Fibroblast of skin of right quadriceps (primary cell): Measurements from ENCODE around the gene NEUROG2.
"Not testable (repeated sequence)": the region's sequence is repeated elsewhere in the genome, so short reads cannot be mapped to it uniquely, and the experiment has no call there.

Experiments used
- DNase-seq: peaks from one replicate; pipeline ENCODE4 v3.0.0-alpha.2; 2013

Gene NEUROG2

DNA sequence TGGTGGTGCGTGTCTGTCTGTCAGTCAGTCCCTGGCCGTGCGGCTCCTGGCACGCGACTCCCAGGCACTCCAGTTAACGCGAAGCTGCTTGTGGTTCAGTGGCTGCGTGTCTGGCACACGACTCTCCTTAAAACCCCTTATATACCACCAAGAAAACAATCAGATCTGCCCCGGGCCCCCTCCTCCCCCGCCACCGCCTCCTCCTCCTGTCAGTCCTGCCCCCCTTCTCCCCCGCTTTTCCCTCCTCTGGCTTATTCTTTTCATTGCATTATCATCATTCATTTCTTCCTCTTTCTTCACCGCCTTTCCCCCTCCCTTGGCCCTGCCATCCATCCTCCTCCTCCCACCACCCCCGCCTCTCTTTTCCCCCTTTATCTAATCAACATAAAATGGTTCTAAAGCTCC lies at the start of gene NEUROG2:
NEUROG2 (minus strand) TSS at position 115 of the 405 bp plus-strand sequence. CDS start 705 bp downstream, outside the sequence.
- DNase-seq, result no peak

DNA sequence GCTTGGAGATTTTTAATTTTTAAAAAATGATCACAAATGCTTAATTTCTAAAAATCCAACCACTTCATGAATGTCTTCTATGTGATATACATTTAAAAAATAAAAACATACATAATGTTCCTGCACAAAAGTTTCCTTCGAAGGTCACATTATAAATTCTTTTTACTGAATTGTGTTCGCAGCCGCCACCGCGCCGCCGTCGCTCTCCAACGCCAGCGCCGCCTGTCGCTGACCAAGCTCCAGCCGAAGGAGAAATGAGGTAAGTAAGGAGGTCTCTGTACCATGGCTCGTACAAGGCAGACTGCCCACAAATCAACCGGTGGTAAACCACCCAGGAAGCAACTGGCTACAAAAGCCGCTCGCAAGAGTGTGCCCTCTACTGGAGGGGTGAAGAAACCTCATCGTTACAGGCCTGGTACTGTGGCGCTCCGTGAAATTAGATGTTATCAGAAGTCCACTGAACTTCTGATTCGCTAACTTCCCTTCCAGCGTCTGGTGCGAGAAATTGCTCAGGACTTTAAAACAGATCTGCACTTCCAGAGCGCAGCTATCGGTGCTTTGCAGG lies 48.8 kb upstream of the NEUROG2 start:
- DNase-seq, result no peak

DNA sequence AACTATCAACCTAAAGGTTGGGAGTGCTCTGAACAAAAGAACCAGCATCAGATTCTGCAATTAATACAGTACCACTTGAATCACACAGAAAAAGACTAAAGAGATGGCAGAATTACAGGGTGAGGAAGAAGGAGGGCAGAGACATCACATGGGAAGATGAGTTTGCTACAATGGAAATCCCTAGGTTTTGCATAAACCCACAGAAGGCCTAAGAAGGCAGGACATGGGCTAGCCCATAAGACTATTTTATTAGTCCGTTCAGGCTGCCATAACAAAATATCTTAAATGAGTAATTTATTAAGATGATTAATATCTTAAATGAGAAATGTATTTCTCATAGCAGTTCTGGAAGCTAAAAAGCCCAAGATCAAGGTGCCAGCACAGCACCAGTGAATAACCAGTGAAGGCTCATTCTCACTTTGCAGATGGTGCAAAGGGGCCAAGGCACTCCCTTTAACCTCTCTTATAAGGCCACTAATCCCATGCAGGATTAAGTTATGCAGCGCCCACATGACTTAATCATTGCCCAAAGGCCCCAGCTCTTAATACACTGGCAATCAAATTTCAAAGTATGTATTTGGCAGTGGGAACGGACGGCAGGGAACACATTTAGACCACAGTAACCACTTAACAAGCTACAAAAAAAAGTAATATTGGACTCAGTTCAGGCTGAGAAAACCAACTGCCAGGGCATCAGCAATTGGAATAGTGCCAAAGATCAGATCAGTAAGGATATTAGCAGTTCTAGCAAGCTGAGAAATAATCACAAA lies 47.6 kb upstream of the NEUROG2 start:
- DNase-seq, result no peak

DNA sequence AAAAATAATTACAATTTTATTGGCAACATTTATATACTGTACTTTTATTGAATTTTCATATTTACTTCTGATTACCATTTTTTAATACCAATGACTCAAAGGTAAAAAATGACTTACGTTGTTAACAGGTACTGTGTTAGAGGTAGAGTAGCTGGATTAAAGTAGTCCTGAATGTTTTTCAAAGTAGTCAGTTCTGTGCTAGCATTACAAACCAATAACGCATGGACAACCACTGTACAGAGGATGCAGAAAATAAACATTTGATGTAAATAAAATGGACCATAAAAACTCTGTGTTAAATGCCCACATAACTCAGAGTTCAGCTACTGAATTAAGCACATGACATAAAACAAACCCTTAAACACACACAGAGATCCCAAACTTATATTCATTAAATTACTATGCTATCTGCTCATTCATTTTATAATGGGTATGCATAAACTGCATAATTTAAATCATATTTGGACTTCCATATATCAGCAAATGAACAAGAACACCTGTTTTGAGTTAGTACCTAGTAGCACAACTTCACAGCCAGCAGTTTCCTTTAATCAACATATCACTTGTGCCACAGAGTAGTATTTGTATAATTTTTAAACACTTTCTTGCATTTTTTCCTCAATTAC lies 46.4 kb upstream of the NEUROG2 start:
- no peak for DNase-seq

DNA sequence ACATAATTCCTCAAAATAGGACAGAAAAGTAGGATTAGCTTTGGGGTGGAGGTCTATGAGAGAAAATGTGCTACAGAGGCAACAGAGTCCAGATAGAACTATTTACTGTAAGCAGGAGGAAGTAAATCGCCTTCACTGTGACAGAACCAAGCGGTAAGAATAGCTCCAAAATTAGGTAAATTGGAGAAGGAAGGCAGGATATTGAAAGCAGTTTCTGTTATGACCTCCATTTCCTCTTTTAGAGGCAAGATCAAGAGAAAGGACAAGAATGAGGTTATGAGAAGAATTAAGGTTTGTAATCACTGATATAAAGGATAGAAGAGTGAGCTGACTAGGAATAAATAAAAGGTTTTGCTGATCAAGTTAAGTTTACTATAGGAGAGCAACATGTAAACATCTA lies 44.1 kb upstream of the NEUROG2 start:
- DNase-seq, result no peak

DNA sequence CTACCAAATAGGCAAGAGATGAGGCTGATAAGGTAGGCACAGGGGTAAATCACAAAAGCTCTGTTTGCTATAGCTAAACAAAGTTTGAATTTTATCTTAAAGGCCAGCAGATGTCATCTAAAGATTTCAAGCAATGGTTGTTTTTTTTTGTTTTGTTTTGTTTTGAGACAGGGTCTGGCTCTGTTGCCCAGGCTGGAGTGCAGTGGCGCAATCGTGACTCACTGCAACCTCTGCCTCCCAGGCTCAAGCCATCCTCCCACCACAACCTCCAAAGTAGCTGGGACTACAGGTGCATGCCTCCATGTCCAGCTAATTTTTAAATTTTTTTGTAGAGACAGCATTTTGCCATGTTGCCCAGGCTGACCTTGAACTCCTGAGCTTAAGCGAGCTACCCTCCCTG lies 43.1 kb upstream of the NEUROG2 start:
- no peak for DNase-seq

DNA sequence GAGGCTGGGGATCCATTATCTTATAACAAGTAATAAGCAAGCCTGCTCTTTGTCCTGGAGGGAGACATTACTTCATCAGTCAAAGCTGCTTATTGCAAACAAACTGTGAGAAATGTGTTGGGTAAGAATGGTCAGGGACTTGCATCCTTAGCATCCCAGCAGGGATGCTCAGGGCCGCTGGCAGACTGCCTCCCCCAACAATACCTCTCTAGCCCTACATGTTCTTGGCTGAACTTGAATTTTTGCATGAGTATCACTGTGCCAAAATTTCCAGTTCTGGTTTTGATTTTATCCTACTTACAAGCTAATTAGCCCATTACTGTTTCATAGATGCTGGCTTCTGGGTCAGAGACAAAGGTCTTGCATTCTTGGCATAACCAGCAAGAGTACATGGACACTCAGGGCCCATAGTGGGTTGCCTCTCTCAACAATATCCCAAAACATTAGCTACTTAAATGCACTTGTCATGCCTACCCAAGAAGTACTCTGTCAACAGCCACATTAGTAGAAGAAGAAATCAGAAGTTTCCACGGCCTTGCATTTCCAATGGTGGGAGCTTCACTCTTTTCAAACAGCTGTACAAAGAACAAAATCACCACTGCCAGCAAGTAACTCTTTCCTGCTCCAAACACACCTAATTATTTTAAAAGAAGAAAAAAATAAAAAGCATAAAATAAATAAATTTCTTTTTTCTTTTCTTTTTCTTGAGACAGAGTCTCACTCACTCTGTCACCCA lies 41.9 kb upstream of the NEUROG2 start:
- DNase-seq, result no peak

DNA sequence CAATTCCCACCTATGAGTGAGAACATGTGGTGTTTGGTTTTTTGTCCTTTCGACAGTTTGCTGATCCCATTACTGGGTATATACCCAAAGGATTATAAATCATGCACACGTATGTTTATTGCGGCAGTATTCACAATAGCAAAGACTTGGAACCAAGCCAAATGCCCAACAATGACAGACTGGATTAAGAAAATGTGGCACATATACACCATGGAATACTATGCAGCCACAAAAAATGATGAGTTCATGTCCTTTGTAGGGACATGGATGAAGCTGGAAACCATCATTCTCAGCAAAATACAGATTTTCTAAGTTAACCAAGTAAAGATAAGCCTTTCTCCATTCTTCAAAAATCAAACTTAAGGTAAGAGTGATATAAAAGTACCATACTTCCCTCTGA lies 38.3 kb upstream of the NEUROG2 start:
- DNase-seq, result not testable (repeated sequence)

DNA sequence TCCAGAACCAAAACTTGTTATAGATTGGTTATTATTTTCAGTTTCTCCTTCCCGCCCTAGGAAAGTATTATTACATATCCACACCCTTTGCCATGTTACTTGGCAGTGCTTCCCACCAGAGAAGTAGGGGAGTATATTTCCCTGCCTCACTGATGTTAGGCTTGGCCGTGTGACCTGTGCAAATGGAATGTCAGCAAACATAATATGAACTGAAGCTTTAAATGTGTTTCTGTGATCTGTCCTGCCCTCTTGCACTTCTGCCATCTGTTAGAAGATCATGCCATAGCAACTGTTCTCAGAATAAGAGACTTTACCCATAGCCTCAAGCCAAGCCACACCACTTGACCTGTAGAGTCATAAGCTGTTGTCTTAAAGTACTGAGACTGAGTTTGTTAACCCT lies 36.7 kb upstream of the NEUROG2 start:
- peak; percentile 50 for DNase-seq

DNA sequence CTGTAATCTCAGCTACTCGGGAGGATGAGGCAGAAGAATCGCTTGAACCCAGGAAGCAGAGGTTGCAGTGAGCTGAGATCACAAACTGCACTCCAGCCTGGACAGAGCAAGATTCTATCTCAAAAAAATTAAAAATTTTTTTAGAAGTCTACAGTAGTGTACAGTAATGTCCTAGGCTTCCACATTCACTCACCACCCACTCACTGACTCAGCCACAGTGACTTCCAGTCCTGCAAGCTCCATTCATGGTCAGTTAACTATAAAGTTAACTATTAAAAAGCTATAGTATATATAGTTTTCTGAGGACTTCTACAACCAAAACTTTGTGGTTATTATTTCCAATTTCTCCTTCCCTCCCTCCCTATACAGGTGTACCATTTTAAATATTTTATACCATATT lies 34.7 kb upstream of the NEUROG2 start:
- peak; percentile 54 for DNase-seq

DNA sequence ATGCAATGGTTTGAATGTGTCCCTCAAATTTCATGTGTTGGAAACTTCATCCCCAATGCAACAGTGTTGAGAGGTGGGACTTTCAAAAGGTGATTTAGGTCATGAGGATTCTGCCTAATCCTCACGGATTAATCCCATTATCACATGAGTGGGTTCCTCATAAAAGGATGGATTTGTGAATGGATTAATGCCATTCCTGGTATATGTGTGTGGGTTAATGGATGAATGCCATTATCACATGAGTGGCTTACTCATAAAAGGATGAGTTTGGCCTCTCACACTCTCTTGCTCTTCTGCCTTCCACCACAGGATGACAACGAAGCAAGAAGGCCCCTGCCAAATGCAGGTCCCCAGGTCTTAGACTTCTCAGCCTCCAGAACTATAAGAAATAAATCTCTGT lies 30.5 kb upstream of the NEUROG2 start:
- DNase-seq, result no peak

DNA sequence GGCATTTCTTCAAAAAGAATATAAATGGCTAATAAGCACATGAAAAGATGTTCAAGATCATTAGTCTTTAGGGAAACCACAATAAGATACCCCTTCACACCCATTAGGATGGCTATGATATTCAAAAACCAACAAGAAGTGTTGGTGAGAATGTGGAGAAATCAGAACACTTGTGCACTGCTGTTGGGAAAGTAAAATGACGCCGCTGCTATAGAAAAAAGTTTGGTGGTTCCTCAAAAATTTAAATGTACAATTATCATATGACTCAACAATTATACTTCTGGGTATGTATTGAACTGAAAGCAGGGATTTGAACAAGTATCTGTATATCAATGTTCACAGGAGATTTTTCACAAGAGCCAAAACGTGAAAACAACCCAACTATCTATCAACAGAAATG lies 29.4 kb upstream of the NEUROG2 start:
- DNase-seq, result no peak

DNA sequence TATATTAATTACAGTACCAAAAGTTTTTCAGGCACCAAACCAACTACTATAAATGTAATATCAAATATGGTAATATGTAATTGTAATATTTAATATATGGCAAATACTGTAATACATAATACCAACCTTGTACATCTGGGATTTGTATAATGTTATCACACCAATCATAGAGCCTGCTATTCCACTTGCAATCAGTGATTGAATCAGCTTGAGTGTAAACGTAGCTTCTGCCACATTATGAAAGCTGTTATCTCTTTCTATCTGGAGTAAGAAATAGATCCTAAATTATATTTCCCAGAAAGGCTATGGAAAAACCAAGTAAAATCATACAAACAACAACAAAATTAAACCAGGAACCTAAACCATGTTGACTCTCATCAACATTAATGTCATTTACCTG lies 24.7 kb upstream of the NEUROG2 start:
- no peak for DNase-seq

DNA sequence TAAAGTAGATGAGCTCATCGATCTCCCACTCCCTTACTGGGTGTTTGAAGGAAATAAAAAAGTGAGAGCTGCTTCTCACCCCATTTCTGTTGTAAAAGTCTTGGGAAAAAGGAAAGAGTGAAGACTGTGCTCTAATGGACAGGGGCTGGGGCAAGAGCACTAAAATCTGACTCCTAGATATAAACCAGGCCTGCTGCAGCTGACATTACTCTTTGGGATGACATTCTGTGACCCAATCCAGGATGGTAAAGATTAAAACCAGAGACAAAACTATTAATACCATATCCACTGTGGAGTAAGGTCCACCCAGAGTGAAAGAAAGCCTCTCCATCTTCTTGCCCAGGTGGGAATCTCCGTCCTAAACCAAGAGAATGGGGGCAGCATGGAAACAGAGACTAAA lies 20.1 kb upstream of the NEUROG2 start:
- no peak for DNase-seq

DNA sequence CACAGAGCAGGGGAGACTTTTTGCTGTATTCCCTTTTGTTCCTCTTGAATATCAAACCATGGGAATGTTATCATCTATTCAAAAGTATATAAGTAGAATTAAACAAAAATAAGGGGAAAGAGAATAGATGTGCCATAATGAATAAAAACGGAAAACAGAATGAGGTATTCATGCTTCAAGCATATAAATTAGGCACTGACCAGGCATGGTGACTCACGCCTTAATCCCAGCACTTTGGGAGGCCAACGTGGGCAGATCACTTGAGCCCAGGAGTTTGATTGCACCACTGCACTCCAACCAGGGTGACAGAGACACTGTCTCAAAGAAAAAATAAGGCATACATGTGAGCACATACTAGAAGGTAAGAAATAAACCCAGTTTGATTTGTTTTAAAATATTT lies 16.3 kb upstream of the NEUROG2 start:
- no peak for DNase-seq

DNA sequence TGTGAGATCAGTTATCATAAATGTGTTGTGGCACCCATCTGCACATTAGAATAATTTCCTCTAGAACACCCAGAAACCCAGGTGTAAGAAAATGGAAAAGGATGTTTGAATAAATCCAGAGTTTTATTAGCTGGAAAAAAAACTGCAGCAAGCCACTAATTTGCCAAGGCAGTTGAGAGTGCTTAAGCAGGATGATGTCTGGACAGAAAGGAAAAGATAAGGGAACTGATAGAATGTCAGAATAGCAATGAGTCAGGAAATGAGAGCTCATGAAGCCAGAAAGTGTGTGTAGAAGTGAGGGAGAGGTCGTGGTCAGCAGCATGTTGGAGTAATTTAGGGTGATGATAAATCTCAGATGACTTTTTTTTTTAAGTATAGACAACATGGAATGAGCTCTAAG lies 15.2 kb upstream of the NEUROG2 start:
- no peak for DNase-seq

DNA sequence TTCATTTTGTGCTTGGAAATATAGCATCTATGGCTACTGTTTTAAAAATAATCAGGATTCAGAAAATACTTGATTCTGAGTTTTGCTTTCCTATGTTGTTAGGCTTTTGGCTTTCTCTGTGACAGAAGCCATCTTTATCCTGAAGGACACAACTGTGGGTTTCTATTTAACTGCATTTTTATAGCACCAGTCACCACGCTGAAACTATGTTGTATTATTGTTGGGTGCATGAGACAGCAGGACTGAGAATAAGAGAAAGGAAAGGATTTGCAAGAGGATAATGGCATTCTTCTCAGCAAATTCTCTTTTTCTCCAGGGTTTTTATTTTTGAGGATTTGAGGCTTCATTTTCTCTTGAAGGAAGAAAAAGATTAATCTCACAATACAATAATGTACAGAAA lies 10.1 kb upstream of the NEUROG2 start:
- no peak for DNase-seq

DNA sequence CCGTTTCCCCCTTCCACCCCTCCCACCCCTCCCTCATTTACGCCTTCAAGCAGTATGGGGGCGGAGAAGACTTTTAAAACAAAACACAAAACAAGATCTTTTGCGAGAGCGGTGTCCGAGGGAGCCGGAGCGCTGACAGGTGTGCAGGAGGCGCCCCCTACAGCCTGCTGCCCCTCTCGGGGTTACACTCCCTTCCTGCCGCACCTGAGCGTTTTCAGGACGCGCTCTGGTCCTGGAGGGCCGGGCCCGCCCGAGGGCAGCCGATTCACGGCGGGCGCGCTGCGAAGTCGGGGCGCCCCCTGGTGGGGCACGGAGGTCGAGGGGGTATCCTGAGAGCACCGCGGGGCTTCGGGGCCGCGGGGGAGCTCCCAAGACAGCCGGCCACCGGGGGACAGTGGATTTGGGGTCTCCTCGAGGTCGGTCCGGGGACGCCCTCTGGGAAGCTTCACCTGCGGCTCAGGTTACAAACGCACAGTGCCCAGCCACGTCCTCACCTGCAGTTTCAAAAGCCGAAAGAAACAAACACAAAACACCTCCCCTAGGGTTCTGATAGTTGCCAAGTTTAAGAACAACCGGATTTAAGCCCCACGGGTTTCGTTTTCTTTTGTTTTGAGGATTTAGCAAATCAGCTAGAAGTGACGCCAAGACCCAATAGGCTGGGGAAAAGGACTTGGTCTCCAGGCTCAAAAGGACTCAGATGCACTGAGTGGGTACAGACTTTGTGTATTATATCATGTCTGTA lies 8.0 kb upstream of the NEUROG2 start:
- DNase-seq, result no peak

DNA sequence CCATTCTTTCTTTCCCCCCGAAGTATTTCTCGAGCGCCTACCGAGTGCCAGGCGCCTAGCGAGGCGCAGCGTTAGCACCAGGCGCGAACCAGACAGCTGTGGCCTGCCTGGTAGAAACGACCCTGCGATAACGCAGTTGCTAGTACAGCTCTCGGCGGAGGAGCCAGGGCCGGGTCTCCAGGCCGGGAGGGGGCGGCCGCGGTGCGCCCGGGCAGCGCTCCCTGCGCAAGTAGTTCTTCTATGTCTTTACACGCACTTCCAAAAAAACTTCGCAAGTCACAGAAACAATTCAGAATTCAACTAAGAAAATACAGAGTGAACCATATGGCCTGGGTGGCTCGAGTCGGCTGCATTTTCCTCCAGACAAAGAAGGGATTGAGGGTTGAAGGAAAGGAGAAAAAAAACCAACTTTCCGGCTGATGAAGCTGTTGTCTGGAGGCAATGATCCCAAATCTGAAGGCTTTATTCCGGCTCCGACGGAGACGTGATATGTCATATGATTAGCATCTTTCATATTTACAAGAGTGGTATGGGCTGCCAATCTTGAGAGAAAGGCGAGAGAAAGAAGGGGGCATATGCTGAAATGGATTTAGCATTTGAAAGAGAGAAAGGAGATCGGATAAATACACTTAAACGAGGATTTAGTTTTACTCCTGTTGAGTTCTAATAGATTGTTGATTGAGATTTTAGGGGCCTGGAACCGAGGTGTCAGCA lies 7.2 kb upstream of the NEUROG2 start:
- peak; percentile 48 for DNase-seq

DNA sequence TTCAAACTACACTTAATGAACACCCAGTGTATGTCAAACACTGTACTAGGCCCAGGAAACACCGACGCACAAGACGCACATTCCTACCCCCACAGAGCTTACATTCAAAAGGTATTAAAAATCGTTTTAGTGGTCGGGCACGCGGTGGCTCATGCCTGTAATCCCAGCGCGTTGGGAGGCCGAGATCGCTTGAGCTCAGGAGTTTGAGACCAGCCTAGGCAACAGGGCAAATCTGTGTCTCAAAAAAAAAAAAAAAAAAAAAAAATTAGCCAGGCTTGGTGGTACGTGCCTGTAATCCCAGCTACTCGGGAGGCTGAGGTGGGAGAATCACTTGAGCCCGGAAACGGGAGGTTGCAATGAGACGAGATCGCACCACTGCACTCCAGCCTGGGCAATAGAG lies 6.5 kb upstream of the NEUROG2 start:
- not testable (repeated sequence) for DNase-seq

DNA sequence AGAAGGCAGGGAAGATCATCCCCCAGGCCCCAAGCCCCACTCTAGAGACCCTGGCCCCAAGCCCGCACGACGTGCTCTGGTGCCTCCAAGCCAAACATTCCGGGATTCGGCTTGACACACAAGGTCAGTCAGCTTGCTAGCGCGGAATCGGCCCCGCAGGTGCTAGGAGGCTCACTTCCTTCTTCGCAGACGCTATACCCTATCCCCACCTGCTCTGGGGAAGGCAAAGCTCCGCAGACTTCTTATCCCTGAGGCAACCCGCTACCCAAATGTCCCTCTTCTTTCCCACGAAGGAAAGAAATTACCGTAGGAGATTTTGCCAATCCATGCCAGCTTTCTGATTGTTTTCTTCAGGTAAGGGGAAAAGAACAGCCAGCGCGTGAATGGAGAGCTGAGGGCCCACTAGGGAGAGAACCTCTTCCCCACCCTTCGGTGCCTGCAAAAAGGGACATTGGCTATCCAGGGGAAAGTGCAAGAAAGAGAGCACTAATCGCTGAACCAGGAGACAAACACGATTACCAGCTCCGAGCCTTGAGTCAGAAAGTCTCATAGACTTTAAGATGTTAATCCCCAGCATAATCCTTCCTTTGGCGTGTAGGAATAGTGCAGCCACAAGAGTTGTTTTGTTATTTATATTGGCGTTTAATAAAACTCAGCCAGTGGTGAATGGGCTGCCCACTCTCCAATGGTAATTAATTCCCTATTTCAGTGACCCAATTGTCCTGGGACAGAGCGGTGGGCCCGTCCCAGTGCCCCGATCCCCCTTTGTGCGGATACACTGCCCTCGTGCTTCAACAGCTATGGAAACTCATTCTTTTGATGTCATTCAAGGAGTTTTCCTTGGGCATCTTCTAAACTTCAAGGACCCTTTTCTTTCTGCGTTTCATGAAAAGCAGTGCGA lies 5.4 kb upstream of the NEUROG2 start:
- no peak for DNase-seq
